A673 (cell line): ENCODE data around the gene ARHGAP26.

ENCODE experiments used
- CTCF ChIP-seq: fragments of 300-800, 200-600 bp; sonication (generic); conservative IDR thresholded peaks from 2 replicates; pipeline ENCODE4 v1.5.1; 2017; ENCODE audit warnings: low read depth, mild to moderate bottlenecking, antibody characterized with exemption, low read length, moderate library complexity, mixed read lengths
- EZH2 ChIP-seq: fragments of 200-600 bp; sonication (generic); IDR thresholded peaks from 2 replicates; pipeline ENCODE4 v1.6.1; 2017; ENCODE audit warnings: borderline replicate concordance, low read depth, mild to moderate bottlenecking, mixed read lengths, antibody characterized with exemption, low read length; ENCODE audit not compliant: poor library complexity, severe bottlenecking

GRCh38 chr5:142779163-142779840, 9.1 kb downstream of the ARHGAP26 start:
- no peak for TF ChIP-seq CTCF
- TF ChIP-seq EZH2, result no peak
